ENCODE data around the gene TRHDE. TPM values are rescaled to one million over a fixed set of nuclear protein-coding genes. Genes with fewer than 3 reads are reported as not detected.

Gene TRHDE
- total RNA-seq, 1 experiment from 2014 or later = 5.5 TPM

- TF ChIP-seq IRF2 (CRISPR knock-in tag; IDR thresholded peaks at IDR 0.05; ENCODE audit: borderline replicate concordance, low read depth) = no peak
- TF ChIP-seq E2F4 (CRISPR knock-in tag; IDR thresholded peaks at IDR 0.05; ENCODE audit: borderline replicate concordance, low read depth) = no peak
- no peak for TF ChIP-seq USF1 (CRISPR knock-in tag; IDR thresholded peaks at IDR 0.05)
- TF ChIP-seq PRRX2 (CRISPR knock-in tag; IDR thresholded peaks at IDR 0.05) = no peak
- TF ChIP-seq ETV6 (CRISPR knock-in tag; IDR thresholded peaks at IDR 0.05) = no peak
These were observed 196.3 kb downstream of the TRHDE start (continued) for GRCh38 chr12:72468505-72468904.

- H3K27ac Mint-ChIP-seq = peak overlapping the region; percentile 82
- ChIA-PET POLR2A (interaction anchor here (0.6 kb wide), 1 partner anchor 717 kb away, joined by 3 read pairs; the partner anchor contains the start of gene RAB21), CTCF (interaction anchor here (0.7 to 1.3 kb wide), 5 partner anchors 9 to 455 kb away, joined by 3 to 4 read pairs (median 3); no protein-coding TSS in a partner anchor)
- H3K36me3 Mint-ChIP-seq = no peaks in the 10 kb centered on the region
- H3K9me3 Mint-ChIP-seq = peaks cover 4% of the 10 kb centered on the region
- H3K27me3 Mint-ChIP-seq (ENCODE audit: low read depth) = no peaks in the 10 kb centered on the region
- DNase-seq (ENCODE audit: low spot score) (no peak), ATAC-seq (peak; percentile 64)
- no peak overlapping the region for H3K4me3 Mint-ChIP-seq
- H3K4me1 Mint-ChIP-seq = peaks cover 19% of the 10 kb centered on the region
- TF ChIP-seq E2F4 (CRISPR knock-in tag; IDR thresholded peaks at IDR 0.05; ENCODE audit: borderline replicate concordance, low read depth) = no peak
- TF ChIP-seq NR2C2 (CRISPR knock-in tag; IDR thresholded peaks at IDR 0.05) = no peak
- no peak for TF ChIP-seq CDX4 (CRISPR knock-in tag; IDR thresholded peaks at IDR 0.05; ENCODE audit: borderline replicate concordance)
- no peak for TF ChIP-seq ZNF219 (CRISPR knock-in tag; IDR thresholded peaks at IDR 0.05; ENCODE audit: borderline replicate concordance)
- no peak for TF ChIP-seq ERG (CRISPR knock-in tag; IDR thresholded peaks at IDR 0.05)
- no peak for TF ChIP-seq SP1 (CRISPR knock-in tag; conservative IDR thresholded peaks at IDR 0.05)
- no peak for TF ChIP-seq ZMAT4 (CRISPR knock-in tag; IDR thresholded peaks at IDR 0.05)
These were observed 199.6 kb downstream of the TRHDE start for GRCh38 chr12:72471806-72472205.

GRCh38 chr12:72472350-72472749, 200.2 kb downstream of the TRHDE start:
- POLR2A ChIA-PET = no interaction called here
- Mint-ChIP-seq H3K4me3 (no peak overlapping the region), H3K9me3 (peaks cover 4% of the 10 kb centered on the region), H3K36me3 (no peaks in the 10 kb centered on the region), H3K27me3 (ENCODE audit: low read depth) (no peaks in the 10 kb centered on the region), H3K27ac (peak overlapping the region; percentile 82; the same call in 1 of the 2 replicates), H3K4me1 (peaks cover 19% of the 10 kb centered on the region)
- TF ChIP-seq RELA (CRISPR knock-in tag; IDR thresholded peaks at IDR 0.05; ENCODE audit: borderline replicate concordance) (no peak), GTF2I (CRISPR knock-in tag; conservative IDR thresholded peaks at IDR 0.05) (peak; percentile 74; the same call in 1 of the 2 replicates)
- ATAC-seq (no peak), DNase-seq (ENCODE audit: low spot score) (no peak)
- CTCF ChIA-PET = interaction anchor here (0.7 to 1.3 kb wide), 4 partner anchors 14 to 455 kb away, joined by 3 to 4 read pairs (median 4); no protein-coding TSS in a partner anchor

GRCh38 chr12:72476301-72476700, 204.1 kb downstream of the TRHDE start:
- Mint-ChIP-seq H3K9me3 (no peaks in the 10 kb centered on the region), H3K27ac (no peak overlapping the region), H3K4me1 (peaks cover 15% of the 10 kb centered on the region), H3K27me3 (ENCODE audit: low read depth) (no peaks in the 10 kb centered on the region), H3K4me3 (no peak overlapping the region), H3K36me3 (no peaks in the 10 kb centered on the region)
- ATAC-seq = no peak
- ChIA-PET POLR2A (no interaction called here), CTCF (no interaction called here)
- DNase-seq (ENCODE audit: low spot score) = no peak
- no peak for TF ChIP-seq ZNF263 (CRISPR knock-in tag; IDR thresholded peaks at IDR 0.05; ENCODE audit: low read depth)
- TF ChIP-seq SMAD4 (CRISPR knock-in tag; IDR thresholded peaks at IDR 0.05) = no peak
- no peak for TF ChIP-seq ZSCAN18 (CRISPR knock-in tag; IDR thresholded peaks at IDR 0.05)
- TF ChIP-seq ZNF512 (CRISPR knock-in tag; IDR thresholded peaks at IDR 0.05; ENCODE audit: borderline replicate concordance) = no peak
- no peak for TF ChIP-seq ZNF425 (CRISPR knock-in tag; conservative IDR thresholded peaks at IDR 0.05)
